ENCODE results near the gene RAB14. TPM values are rescaled to one million over a fixed set of nuclear protein-coding genes. Genes with fewer than 3 reads are reported as not detected.

RAB14 gene
- 10 to 100 TPM; 46.2 to 67.6 (median 57.3) TPM for total RNA-seq
- 54.1 TPM for total RNA-seq (2013)

GRCh38 chr9:121201738-121202533 lies at the start of gene RAB14:
RAB14 (minus strand) TSS chr9:121201869; CDS start chr9:121193412, 8,457 bp downstream.
- Histone ChIP-seq H3K27me3 (ENCODE audit: control insufficient read depth, insufficient read depth, low read length) (no peaks in the 10 kb centered on the region), H3K9me3 (ENCODE audit: control insufficient read depth, insufficient read depth, low read length) (no peaks in the 10 kb centered on the region), H3K27ac (ENCODE audit: low read length) (peak within 1 kb of the TSS; percentile 92), H3K4me3 (ENCODE audit: low read length) (peak within 1 kb of the TSS; percentile 96), H3K36me3 (ENCODE audit: control insufficient read depth, insufficient read depth, low read length) (no peaks in the 10 kb centered on the region), H3K4me1 (ENCODE audit: control insufficient read depth, insufficient read depth, low read length) (peaks cover 19% of the 10 kb centered on the region)
- H3K27ac Mint-ChIP-seq, result peak within 1 kb of the TSS; percentile 89 to 94
- ATAC-seq, result peak; percentile 88 to 96 (median 89)
- no peaks in the 10 kb centered on the region for H3K27me3 Mint-ChIP-seq (ENCODE audit: low read depth in 2 of 2)
- peak; percentile 100 for DNase-seq
- TF ChIP-seq CTCF (IDR thresholded peaks at IDR 0.05), result peak; percentile 42
- no peaks in the 10 kb centered on the region for H3K9me3 Mint-ChIP-seq
- intact Hi-C loops (cut with micrococcal nuclease), result loop anchor here (2.0 to 5.0 kb wide), 4 partner anchors 80 to 490 kb away; partner anchors contain the start of genes CNTRL and MEGF9
- H3K4me1 Mint-ChIP-seq, result peaks cover 47 to 50% of the 10 kb centered on the region in 2 donors
- peak within 1 kb of the TSS; percentile 94 for H3K4me3 Mint-ChIP-seq
- 1% methylated on average over 54 of the region's 55 CpGs for WGBS (ENCODE audit: insufficient coverage)
- H3K36me3 Mint-ChIP-seq, result no peaks in the 10 kb centered on the region

- Mint-ChIP-seq H3K4me3 (no peak overlapping the region), H3K27ac (no peak overlapping the region), H3K4me1 (no peaks in the 10 kb centered on the region), H3K9me3 (no peaks in the 10 kb centered on the region), H3K27me3 (ENCODE audit: low read depth in 2 of 2) (no peaks in the 10 kb centered on the region), H3K36me3 (peaks cover under 1% of the 10 kb centered on the region)
- Histone ChIP-seq H3K27ac (ENCODE audit: low read length) (no peak overlapping the region), H3K9me3 (ENCODE audit: control insufficient read depth, insufficient read depth, low read length) (no peaks in the 10 kb centered on the region), H3K36me3 (ENCODE audit: control insufficient read depth, insufficient read depth, low read length) (no peaks in the 10 kb centered on the region), H3K27me3 (ENCODE audit: control insufficient read depth, insufficient read depth, low read length) (no peaks in the 10 kb centered on the region), H3K4me1 (ENCODE audit: control insufficient read depth, insufficient read depth, low read length) (no peaks in the 10 kb centered on the region), H3K4me3 (ENCODE audit: low read length) (no peak overlapping the region)
- ATAC-seq, result peak; percentile 64 to 78 (median 68)
- WGBS (ENCODE audit: insufficient coverage), result 84% methylated on average over 3 of the region's 3 CpGs
- peak in 1 of 2 donors; percentile 8 for DNase-seq
- intact Hi-C loops (cut with micrococcal nuclease), result no loop called here
- TF ChIP-seq CTCF (IDR thresholded peaks at IDR 0.05), result no peak
These were observed 47.9 kb upstream of the RAB14 start for GRCh38 chr9:121249563-121249962.

GRCh38 chr9:121246821-121247561 lies 45.3 kb upstream of the RAB14 start:
- Mint-ChIP-seq H3K9me3 (peaks cover 2 to 3% of the 10 kb centered on the region in 2 donors), H3K27ac (no peak overlapping the region), H3K4me3 (no peak overlapping the region), H3K36me3 (peaks cover 10% of the 10 kb centered on the region), H3K27me3 (ENCODE audit: low read depth in 2 of 2) (no peaks in the 10 kb centered on the region), H3K4me1 (no peaks in the 10 kb centered on the region)
- DNase-seq, result no peak
- ATAC-seq, result no peak
- Histone ChIP-seq H3K4me1 (ENCODE audit: control insufficient read depth, insufficient read depth, low read length) (no peaks in the 10 kb centered on the region), H3K4me3 (ENCODE audit: low read length) (no peak overlapping the region), H3K27me3 (ENCODE audit: control insufficient read depth, insufficient read depth, low read length) (no peaks in the 10 kb centered on the region), H3K36me3 (ENCODE audit: control insufficient read depth, insufficient read depth, low read length) (no peaks in the 10 kb centered on the region), H3K9me3 (ENCODE audit: control insufficient read depth, insufficient read depth, low read length) (peaks cover 3% of the 10 kb centered on the region), H3K27ac (ENCODE audit: low read length) (no peak overlapping the region)
- no peak for TF ChIP-seq CTCF (IDR thresholded peaks at IDR 0.05)
- 90% methylated on average over 11 of the region's 12 CpGs for WGBS (ENCODE audit: insufficient coverage)
- intact Hi-C loops (cut with micrococcal nuclease), result no loop called here
